MM.1S (cell line): ENCODE data around the gene SMC4.

Source experiments
- DNase-seq: peaks from one replicate; pipeline ENCODE4 v3.0.0-alpha.2; 2015
- H2AFZ ChIP-seq: fragments of 300-600 bp; sonication (generic); 2 replicates; pipeline ENCODE4 v1.6.0; 2016; ENCODE audit warnings: antibody characterized with exemption, low read length
- H3F3A ChIP-seq: fragments of 300-600 bp; sonication (generic); 2 replicates; pipeline ENCODE4 v1.6.1; 2016; ENCODE audit warnings: mild to moderate bottlenecking, antibody characterized with exemption, low read length, moderate library complexity, mixed read lengths; ENCODE audit not compliant: insufficient read depth
- H3K27ac ChIP-seq: fragments of 300-600 bp; sonication (generic); 2 replicates; pipeline ENCODE4 v1.5.1; 2016; ENCODE audit warnings: mild to moderate bottlenecking, low read length
- H3K27me3 ChIP-seq: fragments of 300-600 bp; sonication (generic); replicated peaks from 2 replicates; pipeline ENCODE4 v1.6.0; 2016; ENCODE audit warnings: low read length; ENCODE audit not compliant: insufficient read depth
- H3K36me3 ChIP-seq: fragments of 300-600 bp; sonication (generic); replicated peaks from 2 replicates; pipeline ENCODE4 v1.6.1; 2016; ENCODE audit warnings: mild to moderate bottlenecking, low read length, mixed read lengths; ENCODE audit not compliant: insufficient read depth
- H3K4me1 ChIP-seq: fragments of 300-600 bp; sonication (generic); 2 replicates; pipeline ENCODE4 v1.6.1; 2016; ENCODE audit warnings: low read length, mixed read lengths
- H3K4me2 ChIP-seq: fragments of 300-600 bp; sonication (generic); 2 replicates; pipeline ENCODE4 v1.6.0; 2016; ENCODE audit warnings: low read depth, low read length
- H3K4me3 ChIP-seq: fragments of 300-600 bp; sonication (generic); 2 replicates; pipeline ENCODE4 v1.5.1; 2016; ENCODE audit warnings: low read length, mixed read lengths
- H3K79me2 ChIP-seq: fragments of 300-600 bp; sonication (generic); 2 replicates; pipeline ENCODE4 v1.6.1; 2016; ENCODE audit warnings: mixed run types, low read length, mixed read lengths
- H3K9ac ChIP-seq: fragments of 300-600 bp; sonication (generic); 2 replicates; pipeline ENCODE4 v1.6.1; 2016; ENCODE audit warnings: low read length, mixed read lengths
- H3K9me2 ChIP-seq: fragments of 300-600 bp; sonication (generic); replicated peaks from 2 replicates; pipeline ENCODE4 v1.6.1; 2016; ENCODE audit warnings: mild to moderate bottlenecking, low read length, mixed read lengths; ENCODE audit not compliant: insufficient read depth
- H3K9me3 ChIP-seq: fragments of 300-600 bp; sonication (generic); replicated peaks from 2 replicates; pipeline ENCODE4 v1.6.1; 2016; ENCODE audit warnings: mild to moderate bottlenecking, low read length, mixed read lengths; ENCODE audit not compliant: insufficient read depth
- H4K20me1 ChIP-seq: fragments of 300-600 bp; sonication (generic); 2 replicates; pipeline ENCODE4 v1.6.1; 2016; ENCODE audit warnings: mild to moderate bottlenecking, low read length, moderate library complexity, mixed read lengths; ENCODE audit not compliant: insufficient read depth
- CTCF ChIP-seq: fragments of 300-600 bp; sonication (generic); IDR thresholded peaks from 2 replicates; pipeline ENCODE4 v1.5.1; 2016; ENCODE audit warnings: antibody characterized with exemption, low read length, mixed read lengths
- EZH2 ChIP-seq: fragments of 300-600 bp; sonication (generic); optimal IDR thresholded peaks from 2 replicates; pipeline ENCODE3; 2017; ENCODE audit warnings: low read depth, mild to moderate bottlenecking, antibody characterized with exemption, low read length, mixed read lengths
- EZH2phosphoT487 ChIP-seq: fragments of 300-600 bp; sonication (generic); IDR thresholded peaks from 2 replicates; pipeline ENCODE4 v1.6.1; 2018; ENCODE audit warnings: antibody characterized with exemption, low read length

SMC4 gene

GRCh38 chr3:160448845-160449635 is 49.6 kb downstream of the SMC4 start:
- Histone ChIP-seq H3K36me3 (peaks cover 8% of the 10 kb centered on the region; the same call in 1 of the 2 replicates), H3K9ac (peak overlapping the region; percentile 72), H3K9me3 (no peaks in the 10 kb centered on the region), H3F3A (peaks cover 13% of the 10 kb centered on the region), H4K20me1 (no peaks in the 10 kb centered on the region), H3K79me2 (peaks cover 52% of the 10 kb centered on the region), H2AFZ (peak overlapping the region; percentile 57), H3K27ac (peak overlapping the region; percentile 81), H3K4me2 (peak overlapping the region; percentile 75), H3K4me1 (peaks cover 15% of the 10 kb centered on the region), H3K27me3 (no peaks in the 10 kb centered on the region), H3K4me3 (peak overlapping the region; percentile 86), H3K9me2 (no peaks in the 10 kb centered on the region)
- TF ChIP-seq EZH2phosphoT487 (no peak), EZH2 (no peak), CTCF (no peak)
- peak; percentile 67 for DNase-seq

GRCh38 chr3:160449636-160450598 is 50.5 kb downstream of the SMC4 start, which contains the start of gene TRIM59:
TSS of gene TRIM59 (minus strand) at chr3:160449786. CDS start at chr3:160439183, 10,603 bp downstream.
- Histone ChIP-seq H3K4me3 (peak within 1 kb of the TSS; percentile 86), H3K4me2 (peak within 1 kb of the TSS; percentile 75), H3K27ac (peak within 1 kb of the TSS; percentile 81), H3K79me2 (peaks cover 43% of the 10 kb centered on the region), H3K9me2 (no peaks in the 10 kb centered on the region), H3K9ac (peak within 1 kb of the TSS; percentile 72), H3F3A (peaks cover 13% of the 10 kb centered on the region), H3K36me3 (0 out of 2 replicates have a peak, but pooled peaks cover 5% of the 10 kb centered on the region), H3K9me3 (no peaks in the 10 kb centered on the region), H2AFZ (peak within 1 kb of the TSS; percentile 75), H3K4me1 (peaks cover 15% of the 10 kb centered on the region), H4K20me1 (no peaks in the 10 kb centered on the region), H3K27me3 (no peaks in the 10 kb centered on the region)
- DNase-seq = peak; percentile 100
- TF ChIP-seq EZH2phosphoT487 (no peak), CTCF (peak; percentile 15; the same call in 1 of the 2 replicates)

GRCh38 chr3:160450846-160451245 is 51.4 kb downstream of the SMC4 start:
- TF ChIP-seq EZH2phosphoT487 (no peak), EZH2 (no peak), CTCF (no peak)
- Histone ChIP-seq H2AFZ (no peak overlapping the region), H3K27ac (no peak overlapping the region), H3K4me2 (no peak overlapping the region), H3K4me3 (no peak overlapping the region), H4K20me1 (no peaks in the 10 kb centered on the region), H3K9me2 (no peaks in the 10 kb centered on the region), H3K79me2 (peaks cover 34% of the 10 kb centered on the region), H3F3A (peaks cover 13% of the 10 kb centered on the region), H3K27me3 (no peaks in the 10 kb centered on the region), H3K9me3 (no peaks in the 10 kb centered on the region), H3K4me1 (peaks cover 15% of the 10 kb centered on the region), H3K36me3 (0 out of 2 replicates have a peak, but pooled peaks cover 4% of the 10 kb centered on the region), H3K9ac (no peak overlapping the region)
- no peak for DNase-seq
